NCI-H2107 treated with DMSO at 0.1 percent for 48 hours (cell line): ENCODE data around the gene LRCH3.
"Not testable (repeated sequence)": the region's sequence is repeated elsewhere in the genome, so short reads cannot be mapped to it uniquely, and the experiment has no call there.

ENCODE experiments used
- DNase-seq: peaks from one replicate; lab custom pipeline; 2025; ENCODE audit not compliant: unreplicated experiment; lab: John Stamatoyannopoulos, UW

The LRCH3 gene

DNA sequence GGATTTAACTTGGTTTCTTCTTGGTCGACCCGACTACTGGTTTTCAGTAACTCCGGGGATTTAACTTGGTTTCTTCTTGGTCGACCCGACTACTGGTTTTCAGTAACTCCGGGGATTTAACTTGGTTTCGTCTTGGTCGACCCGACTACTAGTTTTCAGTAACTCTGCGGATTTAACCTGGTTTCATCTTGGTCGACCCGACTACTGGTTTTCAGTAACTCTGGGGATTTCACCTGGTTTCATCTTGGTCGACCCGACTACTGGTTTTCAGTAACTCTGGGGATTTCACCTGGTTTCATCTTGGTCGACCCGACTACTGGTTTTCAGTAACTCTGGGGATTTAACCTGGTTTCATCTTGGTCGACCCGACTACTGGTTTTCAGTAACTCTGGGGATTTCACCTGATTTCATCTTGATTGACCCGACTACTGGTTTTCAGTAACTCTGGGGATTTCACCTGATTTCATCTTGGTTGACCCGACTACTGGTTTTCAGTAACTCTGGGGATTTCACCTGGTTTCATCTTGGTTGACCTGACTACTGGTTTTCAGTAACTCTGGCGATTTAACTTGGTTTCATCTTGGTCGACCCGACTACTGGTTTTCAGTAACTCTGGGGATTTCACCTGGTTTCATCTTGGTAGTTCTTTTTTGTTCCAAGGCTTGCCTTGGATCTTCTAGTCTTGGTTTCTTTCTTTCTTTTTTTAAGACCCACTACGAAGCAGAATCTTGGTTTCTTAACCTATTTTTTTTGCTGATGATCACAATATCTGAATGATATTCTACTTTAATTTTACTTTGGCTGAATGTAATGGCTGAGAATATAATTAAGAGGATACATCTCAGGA lies 130.6 kb downstream of the LRCH3 start:
- DNase-seq: not testable (repeated sequence)

- DNase-seq: no peak
Observed at GRCh38 chr3:197926418-197926817, 135.4 kb downstream of the LRCH3 start.

DNA sequence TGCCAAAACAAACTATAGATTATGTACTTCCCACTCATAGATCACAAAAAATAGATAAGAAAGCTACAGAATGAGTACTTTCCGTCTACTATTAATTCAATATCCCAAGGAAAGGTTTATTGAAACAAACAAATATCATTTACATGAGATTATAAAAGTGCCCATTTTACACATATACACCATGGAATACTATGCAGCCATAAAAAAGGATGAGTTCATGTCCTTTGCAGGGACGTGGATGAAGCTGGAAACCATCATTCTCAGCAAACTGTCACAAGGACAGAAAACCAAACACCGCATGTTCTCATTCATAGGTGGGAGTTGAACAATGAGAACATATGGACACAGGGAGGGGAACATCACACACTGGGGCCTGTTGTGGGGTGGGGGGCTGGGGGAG lies 136.5 kb downstream of the LRCH3 start:
- not testable (repeated sequence) for DNase-seq

- peak; percentile 72 for DNase-seq
Observed at GRCh38 chr3:197936819-197937384, 145.8 kb downstream of the LRCH3 start.
